GM18502 (cell line): Measurements from ENCODE around the gene PEPD.

Source experiments
- ATAC-seq: cut with Tn5 transposase; IDR thresholded peaks from one replicate; pipeline ENCODE4 v1.9.1; 2021; ENCODE audit warnings: mild to moderate bottlenecking; ENCODE audit not compliant: unreplicated experiment, poor library complexity

Gene PEPD

DNA sequence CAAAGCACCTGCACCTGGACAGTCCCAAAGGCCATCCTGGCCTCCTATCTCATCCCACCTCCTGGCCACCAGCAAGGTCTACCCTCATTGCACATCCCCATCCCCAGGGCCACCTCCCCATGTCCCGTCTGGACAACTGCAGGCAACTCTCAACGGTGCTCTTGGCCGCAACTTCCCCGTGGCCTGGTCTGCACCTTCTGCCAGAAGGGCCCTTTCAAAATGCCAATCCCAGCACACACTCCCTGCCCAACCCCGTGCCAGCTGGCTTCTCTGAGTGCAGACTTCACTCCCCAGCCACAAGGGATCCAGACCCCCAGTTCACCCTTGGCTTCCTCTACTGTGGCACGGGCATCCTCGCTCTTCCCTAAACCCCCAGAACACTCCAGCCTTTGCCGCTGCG is 8.2 kb downstream of the PEPD start:
- ATAC-seq, result no peak

DNA sequence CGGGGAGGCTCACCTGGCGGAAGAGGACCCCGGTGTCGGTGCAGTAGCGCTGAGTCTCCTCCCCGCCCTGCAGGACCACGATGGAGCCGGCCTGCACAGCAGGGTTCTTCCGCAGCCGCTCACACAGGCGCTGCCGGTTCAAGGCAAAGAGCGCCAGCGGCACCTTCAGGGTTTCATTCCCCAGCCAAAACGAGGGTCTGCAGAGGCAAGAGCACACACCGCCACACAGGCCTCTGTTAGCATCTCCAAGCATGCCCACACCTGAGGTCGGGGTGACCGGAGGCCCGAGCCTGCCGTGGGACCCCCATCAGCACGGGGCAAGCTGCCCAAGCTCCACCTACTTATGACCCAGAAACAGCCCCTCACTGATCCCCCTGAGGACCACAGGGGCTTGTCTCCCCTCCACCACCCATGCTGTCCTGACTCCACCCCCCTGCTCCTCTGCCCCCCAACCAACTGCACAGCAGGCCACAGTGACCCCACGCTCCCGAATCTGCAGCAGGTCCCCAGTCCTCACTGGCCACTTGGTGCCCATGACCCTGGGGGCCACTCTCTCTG is 8.9 kb downstream of the PEPD start:
- ATAC-seq, result no peak

DNA sequence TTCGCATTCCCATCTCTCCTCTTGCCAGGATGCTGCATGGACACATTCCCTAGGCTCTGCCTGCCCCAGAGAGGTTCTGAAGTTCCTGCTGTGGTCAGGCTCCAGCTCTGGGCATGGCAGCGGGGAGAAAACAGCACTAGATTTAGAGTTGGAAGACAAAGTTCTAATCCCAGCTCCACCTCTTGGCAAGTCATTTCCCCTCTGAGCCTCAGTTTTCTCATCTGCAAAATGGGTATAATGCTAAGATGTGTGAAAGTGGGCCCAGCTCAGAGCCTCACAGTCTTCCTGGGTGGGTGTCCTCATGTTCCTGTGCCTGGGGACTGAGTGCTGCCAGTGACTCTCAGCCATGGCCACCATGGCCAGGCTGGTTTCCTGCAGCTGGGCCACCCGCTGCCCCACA is 9.6 kb downstream of the PEPD start:
- ATAC-seq, result no peak

DNA sequence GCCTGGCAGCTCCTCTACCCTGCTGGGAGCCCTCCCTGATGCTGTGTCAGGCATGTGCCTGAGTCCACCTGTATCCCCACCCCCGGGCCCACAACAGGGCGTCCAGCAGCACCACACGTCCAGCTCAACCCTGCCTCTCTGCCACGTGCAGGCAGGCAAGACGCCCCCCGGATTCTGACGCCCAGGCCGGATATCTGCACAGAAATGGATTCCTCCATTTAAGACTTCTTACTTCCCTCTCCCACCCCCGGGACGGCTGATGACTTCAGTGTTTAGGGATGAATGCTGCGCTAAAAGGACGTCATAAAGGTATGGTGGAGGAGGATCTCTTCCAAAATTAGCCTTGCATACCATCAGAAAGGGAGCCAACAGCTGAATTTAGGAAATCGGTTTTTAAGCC is 10.2 kb downstream of the PEPD start:
- no peak for ATAC-seq

DNA sequence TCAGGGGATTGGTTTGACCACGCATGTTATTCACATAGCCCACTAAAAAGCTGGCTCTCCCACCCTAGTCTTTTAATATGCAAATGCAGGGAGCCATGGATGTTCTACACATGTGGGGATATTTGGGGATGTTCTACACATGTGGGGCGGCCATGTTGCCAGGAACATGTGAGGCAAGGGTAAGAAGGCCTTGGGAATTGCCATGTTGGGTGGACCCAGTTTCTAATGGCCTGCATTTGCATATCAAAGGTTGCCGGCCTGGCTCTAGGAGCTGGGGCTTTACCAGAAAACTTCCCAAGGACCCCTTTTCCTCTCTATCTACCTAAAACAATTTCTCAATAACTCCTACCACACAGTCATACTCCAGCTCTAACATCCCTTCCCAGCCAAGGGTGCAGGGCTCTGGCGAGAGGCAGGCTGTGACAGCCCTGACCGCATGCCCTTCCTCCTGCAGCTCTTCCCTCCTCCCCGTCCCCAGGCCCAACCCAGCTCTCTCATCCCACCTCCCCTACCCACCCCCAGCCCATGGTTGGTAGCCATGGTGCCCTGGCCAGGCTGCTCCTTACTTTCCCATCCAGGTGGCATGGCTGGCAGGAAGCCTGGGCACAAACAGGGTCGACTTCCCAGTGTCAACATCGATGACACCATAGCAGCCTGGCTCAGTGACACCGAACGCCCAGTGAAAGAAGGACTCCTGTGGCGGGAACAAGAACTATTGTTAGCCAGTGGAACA is 11.0 kb downstream of the PEPD start:
- no peak for ATAC-seq

- ATAC-seq, result no peak
Measured at GRCh38 chr19:33509774-33510173, 11.8 kb downstream of the PEPD start.

DNA sequence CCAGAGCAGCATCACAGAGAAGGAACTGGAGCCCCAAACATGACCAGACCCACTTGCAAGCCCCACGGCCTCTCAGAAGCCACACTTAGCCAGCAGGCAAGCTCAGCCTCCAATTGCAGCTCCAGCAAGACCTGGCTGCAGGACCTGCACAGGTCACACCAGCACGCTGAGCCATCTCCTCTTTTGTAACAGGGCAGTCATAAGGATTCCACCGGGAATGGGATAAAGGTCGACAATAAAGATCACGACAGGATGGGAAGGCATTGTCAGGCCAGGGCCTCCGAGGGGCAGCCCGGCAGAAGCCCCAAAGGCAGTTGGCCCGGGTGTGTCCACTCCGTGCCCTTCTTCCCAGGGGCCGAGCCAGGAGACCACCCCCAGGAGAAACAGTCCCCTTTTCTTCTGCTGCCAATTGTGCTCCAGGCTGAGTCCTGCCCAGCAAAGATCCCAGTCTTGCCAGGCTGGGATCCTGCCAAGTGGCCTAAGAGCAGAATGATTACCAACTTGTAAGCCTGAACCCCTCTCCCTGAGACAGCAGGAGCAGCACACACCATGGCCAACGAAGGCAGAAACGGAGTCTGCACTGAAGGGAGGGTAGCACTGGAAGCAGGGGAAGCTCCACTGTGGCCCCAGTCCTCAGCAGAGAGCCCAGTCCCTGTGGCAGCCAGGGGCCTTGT is 12.5 kb downstream of the PEPD start:
- no peak for ATAC-seq

DNA sequence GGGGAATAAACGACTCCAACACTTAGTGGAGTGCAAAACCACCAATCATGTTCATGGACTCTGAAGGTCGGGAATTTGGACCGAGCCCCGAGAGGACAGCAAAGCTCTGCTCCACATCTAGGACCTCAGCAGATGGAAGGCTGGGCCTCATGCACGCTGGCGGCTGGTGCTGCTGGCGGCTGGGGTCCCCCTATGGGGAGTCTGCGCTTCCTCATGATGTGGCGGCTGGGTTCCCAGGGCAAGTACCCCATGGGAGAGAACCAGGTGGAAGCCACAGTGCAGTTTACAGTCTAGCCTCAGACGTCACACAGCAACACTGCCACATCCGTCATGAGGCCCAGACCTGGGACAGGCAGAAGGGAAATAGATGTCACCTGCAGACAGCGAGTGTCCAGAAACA is 13.2 kb downstream of the PEPD start:
- no peak for ATAC-seq

DNA sequence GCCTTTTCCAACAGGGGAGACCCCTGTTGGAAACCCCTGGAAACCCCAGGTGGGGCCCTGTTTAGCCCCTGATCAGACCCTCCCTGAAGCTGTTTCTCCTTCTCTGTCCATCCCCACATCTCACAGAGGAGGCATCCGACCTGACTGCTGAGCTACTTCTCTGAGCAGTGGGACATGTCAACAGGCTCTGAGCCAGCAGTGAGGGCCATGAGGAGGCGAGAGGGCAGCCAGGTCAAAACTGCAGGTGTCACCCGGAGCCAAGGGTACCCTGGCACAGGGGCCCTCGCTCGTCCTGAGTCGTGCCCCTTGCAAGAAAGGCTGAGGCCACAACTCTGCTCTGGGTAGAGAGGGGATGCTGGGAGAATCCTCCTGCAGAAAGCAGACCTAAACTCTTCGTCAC is 13.6 kb downstream of the PEPD start:
- ATAC-seq, result no peak

DNA sequence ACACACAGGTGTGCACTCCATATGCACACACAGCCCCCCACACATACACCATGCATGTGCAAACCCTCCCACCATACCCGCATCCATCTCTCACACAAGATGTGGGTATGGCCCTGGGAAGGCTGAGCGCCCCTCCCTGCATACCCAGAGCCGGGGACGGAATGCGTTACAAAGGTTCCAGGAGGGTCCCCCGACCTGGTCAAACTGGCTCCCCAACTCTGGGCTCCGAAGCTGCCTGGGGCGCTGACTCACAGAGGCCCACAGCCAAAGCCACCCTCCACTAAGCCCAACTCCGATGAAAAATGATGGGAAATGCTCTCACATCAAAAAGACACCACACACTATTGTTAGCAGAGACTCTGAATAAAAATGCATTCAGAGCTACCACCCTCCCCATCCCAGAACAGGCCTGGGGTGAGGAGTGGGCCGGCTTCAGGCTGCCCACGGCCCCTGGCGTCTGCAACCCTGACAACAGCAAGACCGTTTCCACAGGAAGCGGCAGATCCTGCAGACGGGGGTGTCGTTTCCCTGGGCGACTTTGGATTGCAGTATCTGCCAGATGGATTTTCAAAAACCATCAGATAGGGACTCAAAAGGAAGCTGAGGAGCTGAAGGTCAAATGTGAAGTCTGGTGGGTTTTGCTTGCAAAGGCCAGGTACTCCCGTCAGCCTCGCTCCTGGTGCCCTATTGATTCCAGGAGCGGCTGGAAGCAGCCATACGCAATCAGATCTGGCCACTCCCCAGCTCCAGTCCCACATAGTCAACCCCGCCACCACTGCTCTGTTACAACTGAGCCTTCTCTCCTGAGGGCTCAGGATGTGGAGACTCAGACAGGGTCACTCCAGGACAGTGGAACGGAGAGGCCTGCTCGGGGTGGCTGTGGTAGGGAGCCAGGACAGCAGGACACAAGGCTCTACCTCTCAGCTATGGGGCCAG is 14.3 kb downstream of the PEPD start:
- ATAC-seq, result no peak

- ATAC-seq, result no peak
Measured at GRCh38 chr19:33506498-33506897, 15.1 kb downstream of the PEPD start.

DNA sequence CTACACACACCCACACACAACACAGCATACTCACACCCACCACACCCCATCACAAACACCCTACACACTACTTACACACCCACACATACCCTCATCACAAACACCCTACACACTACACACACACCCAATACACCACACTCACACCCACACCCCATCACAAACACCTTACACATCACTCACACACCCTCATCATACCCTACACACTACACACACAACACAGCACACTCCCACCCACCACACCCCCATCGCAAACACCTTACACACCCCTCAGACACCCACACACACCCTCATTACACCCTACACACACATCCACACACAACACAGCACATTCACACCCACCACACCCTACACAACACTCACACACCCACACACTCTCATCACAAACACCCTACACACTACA is 15.8 kb downstream of the PEPD start:
- no peak for ATAC-seq

DNA sequence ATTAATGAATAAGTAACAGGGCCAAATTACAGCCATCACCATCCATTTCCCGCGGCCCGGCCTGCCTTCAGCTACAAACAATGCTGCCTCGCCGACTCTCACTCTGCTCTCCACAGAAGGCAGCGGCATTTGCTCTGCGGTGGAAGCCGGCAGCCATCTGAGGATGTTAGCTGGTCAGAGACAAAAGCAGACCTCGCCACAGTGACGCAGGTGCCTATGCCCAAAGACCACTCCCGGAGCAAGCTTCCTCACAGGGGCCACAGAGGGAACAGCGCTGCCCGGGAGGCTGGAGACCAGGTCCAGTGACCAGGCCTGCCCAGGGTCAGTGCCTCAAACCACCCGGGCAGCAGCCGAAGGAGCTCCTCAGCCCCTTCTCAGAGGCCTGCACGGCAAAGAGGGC is 16.4 kb downstream of the PEPD start:
- ATAC-seq, result no peak

GRCh38 chr19:33504058-33504444 is 17.5 kb downstream of the PEPD start:
- no peak for ATAC-seq

DNA sequence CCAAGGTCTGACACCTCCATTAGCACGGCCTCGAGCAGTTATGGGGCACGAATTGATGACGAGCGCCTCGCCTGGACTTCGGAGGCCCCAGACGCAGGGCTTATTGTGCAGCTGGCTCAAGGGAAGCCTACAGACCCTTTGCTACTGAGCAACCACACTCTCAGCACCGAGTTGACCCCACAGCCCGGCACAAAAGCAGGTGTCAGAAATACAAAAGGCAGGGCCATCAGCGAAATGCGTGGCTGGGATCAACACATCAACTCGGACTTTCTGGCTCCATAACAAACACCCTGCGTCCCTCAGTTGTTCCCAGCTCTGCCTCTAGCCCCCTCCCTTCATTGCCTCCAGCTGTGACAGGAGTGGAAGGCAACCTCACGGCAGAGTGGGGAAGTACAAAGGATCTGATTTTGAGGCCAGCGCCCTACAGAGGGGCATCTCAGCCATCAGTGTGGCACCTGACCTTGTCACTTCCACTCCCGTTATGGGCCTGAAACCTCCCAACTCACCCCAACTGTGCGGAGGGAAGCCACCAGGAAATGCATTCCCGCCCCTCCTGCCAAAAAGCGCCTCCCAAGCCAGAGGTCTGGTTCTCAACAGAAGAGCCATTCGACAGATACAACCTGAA is 18.0 kb downstream of the PEPD start:
- ATAC-seq, result no peak

DNA sequence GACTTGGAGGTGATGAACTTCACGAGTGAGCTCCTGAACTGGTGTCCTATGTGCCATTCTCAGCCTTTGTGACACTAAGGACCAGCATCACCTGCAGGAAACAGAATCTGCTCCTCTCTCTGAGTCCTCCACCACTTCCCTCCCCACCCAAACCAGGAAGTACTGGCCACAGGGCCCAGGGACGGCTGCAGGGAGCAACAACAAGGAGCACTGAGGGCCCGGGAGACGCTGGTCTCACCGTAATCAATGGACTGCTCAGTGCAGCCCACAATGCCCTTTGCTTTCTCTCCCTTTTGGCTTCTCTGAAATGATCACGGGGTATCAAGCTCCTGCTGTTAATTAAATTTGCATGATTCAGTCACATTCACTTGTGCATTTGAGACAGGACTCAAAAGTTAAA is 18.6 kb downstream of the PEPD start:
- no peak for ATAC-seq

GRCh38 chr19:33502521-33502920 is 19.1 kb downstream of the PEPD start:
- ATAC-seq, result no peak

DNA sequence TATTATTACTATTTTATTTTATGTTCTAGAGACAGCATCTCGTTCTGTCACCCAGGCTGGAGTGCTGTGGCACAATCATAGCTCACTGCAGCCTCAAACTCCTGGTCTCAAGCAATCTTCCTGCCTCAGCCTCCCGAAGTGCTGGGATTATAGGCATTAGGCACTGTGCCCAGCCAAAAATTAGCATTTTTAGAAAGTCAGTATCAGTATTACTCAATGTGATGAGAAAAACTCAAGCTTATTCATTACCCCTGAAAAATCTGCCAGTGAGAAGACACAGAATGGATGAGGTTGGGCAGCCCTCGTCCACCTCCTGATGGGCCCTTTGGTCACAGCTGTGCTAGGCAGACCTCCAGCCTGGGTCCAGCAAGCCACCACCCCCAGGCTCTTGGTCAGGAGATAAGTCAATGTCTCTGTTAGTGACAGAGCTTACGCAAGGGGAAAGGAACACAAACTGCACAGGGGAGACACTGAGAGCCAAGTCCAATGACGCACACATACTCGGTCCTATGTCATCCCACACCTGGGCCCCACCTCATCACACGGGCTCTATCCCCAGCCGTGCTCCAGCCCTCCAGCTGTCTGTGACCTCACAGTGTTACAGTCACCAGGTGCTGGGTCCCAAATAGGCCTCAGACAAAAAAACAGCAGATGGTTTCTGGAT is 19.8 kb downstream of the PEPD start:
- no peak for ATAC-seq

DNA sequence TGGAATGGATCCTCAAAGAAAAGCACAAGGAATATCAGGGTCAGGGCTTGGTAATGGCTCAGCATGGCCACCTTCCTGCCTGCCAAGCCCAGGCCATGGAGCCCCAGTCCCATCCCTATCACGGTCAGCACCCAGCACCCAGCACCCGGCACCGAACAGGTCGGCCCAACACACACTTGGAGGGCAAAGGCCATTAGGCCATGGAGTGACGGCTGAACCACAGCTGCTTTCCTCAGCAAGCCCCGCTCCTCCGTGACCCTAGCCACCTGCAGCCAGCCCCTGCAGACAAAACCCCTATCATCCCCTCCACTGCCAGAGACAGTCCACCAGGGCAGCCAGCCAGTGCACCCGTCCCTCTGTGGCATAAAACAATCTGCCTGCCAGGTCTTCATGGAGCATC is 20.6 kb downstream of the PEPD start:
- no peak for ATAC-seq

DNA sequence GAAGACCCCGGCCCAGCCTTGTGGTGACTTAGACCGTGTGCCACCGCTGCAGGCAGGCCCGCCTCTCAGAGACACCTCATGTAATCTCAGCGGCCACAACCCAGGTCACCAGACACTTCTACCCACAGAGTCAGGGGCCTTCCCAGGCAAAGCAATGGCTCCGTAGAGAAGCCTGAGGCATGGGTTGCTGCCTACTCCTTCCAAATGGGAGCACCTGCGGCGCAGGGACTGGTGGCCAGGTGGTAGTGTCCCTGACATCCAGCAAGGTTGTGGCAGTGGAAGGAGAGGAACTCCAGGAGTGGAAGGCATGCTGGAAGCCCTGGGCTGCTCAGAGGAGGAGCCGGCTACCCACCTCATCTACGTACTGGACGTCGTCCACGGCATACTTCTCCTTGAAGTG is 21.0 kb downstream of the PEPD start:
- ATAC-seq, result no peak
